Measurements from ENCODE around the gene JAZF1.

GRCh38 chr7:27788437-27788836, 392.2 kb downstream of the JAZF1 start:
- TF ChIP-seq CTCF (IDR thresholded peaks at IDR 0.05 in 2 of 3, conservative IDR thresholded peaks at IDR 0.05 in 1 of 3; ENCODE audit: insufficient read depth in 2 of 3, low read depth in 1 of 3, low read length in 3 of 3) = no peak
- TF ChIP-seq RCOR1 (IDR thresholded peaks at IDR 0.05; ENCODE audit: borderline replicate concordance in 1 of 2, low read depth in 2 of 2, low read length in 2 of 2) = no peak
- TF ChIP-seq ILK (tag; IDR thresholded peaks at IDR 0.05; ENCODE audit: borderline replicate concordance, low read depth) = no peak
- no peak for TF ChIP-seq ZNF740 (CRISPR knock-in tag; IDR thresholded peaks at IDR 0.05)
- TF ChIP-seq ZNF740 (tag; IDR thresholded peaks at IDR 0.05) = no peak
- no peak for TF ChIP-seq SMARCC2 (IDR thresholded peaks at IDR 0.05; ENCODE audit: low read depth)
- no peak for TF ChIP-seq ZNF561 (CRISPR knock-in tag; conservative IDR thresholded peaks at IDR 0.05)
- no peak for TF ChIP-seq SMARCA5 (IDR thresholded peaks at IDR 0.05)
- TF ChIP-seq, protein P1, sequence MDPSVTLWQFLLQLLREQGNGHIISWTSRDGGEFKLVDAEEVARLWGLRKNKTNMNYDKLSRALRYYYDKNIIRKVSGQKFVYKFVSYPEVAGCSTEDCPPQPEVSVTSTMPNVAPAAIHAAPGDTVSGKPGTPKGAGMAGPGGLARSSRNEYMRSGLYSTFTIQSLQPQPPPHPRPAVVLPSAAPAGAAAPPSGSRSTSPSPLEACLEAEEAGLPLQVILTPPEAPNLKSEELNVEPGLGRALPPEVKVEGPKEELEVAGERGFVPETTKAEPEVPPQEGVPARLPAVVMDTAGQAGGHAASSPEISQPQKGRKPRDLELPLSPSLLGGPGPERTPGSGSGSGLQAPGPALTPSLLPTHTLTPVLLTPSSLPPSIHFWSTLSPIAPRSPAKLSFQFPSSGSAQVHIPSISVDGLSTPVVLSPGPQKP (CRISPR knock-in tag; IDR thresholded peaks at IDR 0.05) = no peak
- TF ChIP-seq ZKSCAN1 (IDR thresholded peaks at IDR 0.05; ENCODE audit: low read depth, low read length) = no peak

Data from K562 (cell line).